Activated naive CD4-positive, alpha-beta T cell treated with anti-CD3 and anti-CD28 coated beads for 36 hours (primary cell): ENCODE measurements around the gene ZNF350. TPM values are rescaled to one million over a fixed set of nuclear protein-coding genes. Genes with fewer than 3 reads are reported as not detected.
"Not testable (repeated sequence)": the region's sequence is repeated elsewhere in the genome, so short reads cannot be mapped to it uniquely, and the experiment has no call there.

Experiments
- CTCF ChIA-PET: fragments of 350-600 bp; sonication (Branson Sonifier 250); formaldehyde crosslinking; loops from one replicate; lab custom pipeline; 2021; ENCODE audit warnings: antibody characterized with exemption; lab: Charles Lee
- DNase-seq: peaks from one replicate; pipeline ENCODE4 v3.0.0-alpha.2; 2020
- H3K27ac Mint-ChIP-seq: one replicate; pipeline ENCODE4 v1.8.0; 2021; ENCODE audit warnings: mild to moderate bottlenecking, mixed read lengths
- H3K27me3 Mint-ChIP-seq: one replicate; pipeline ENCODE4 v1.8.0; 2021; ENCODE audit warnings: low read depth, mixed read lengths
- H3K36me3 Mint-ChIP-seq: one replicate; pipeline ENCODE4 v1.8.0; 2021; ENCODE audit warnings: low read depth, mixed read lengths
- H3K4me1 Mint-ChIP-seq: one replicate; pipeline ENCODE4 v1.8.0; 2021; ENCODE audit warnings: low read depth, mixed read lengths
- H3K4me3 Mint-ChIP-seq: one replicate; pipeline ENCODE4 v1.8.0; 2021; ENCODE audit warnings: mild to moderate bottlenecking, moderate library complexity, mixed read lengths
- H3K9me3 Mint-ChIP-seq: one replicate; pipeline ENCODE4 v1.8.0; 2021; ENCODE audit warnings: mixed read lengths
- intact Hi-C: fragments of 100-400 bp; cut with micrococcal nuclease; formaldehyde crosslinking; loops from one replicate; pipeline ENCODE4 v1.15.1; 2023
- total RNA-seq, 2 experiments: library from RNA; stranded (reverse); gene quantifications; one replicate each; pipeline ENCODE4 v1.2.3, GENCODE V29; 2021

ZNF350 gene
- total RNA-seq, 2 experiments from 2014 or later = 6.6 to 6.7 TPM

DNA sequence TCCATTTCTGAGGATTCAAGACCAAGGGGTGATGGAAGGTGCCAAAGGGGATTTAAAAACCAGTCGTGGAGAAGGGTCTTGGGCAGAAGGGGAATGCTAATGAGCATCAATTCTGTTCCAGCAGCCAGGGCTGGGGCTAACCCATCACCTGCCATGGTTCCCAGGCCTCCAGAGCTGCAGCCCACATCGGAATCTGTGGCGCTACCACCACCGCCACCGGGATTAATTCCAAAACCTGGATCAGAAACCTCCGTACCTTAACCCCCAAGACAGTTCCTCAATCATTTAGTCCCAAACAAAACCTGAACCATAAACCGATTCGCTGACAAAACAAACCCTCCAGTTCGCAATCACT is 20.8 kb upstream of the ZNF350 start:
- CTCF ChIA-PET = no interaction called here
- DNase-seq = no peak
- intact Hi-C loops = no loop called here
- Mint-ChIP-seq H3K27ac (peak overlapping the region; percentile 97), H3K9me3 (peaks cover 29% of the 10 kb centered on the region), H3K4me3 (peak overlapping the region; percentile 88), H3K36me3 (peaks cover 50% of the 10 kb centered on the region), H3K27me3 (no peaks in the 10 kb centered on the region), H3K4me1 (peaks cover 12% of the 10 kb centered on the region)

- intact Hi-C loops = no loop called here
- no peak overlapping the region for H3K4me3 Mint-ChIP-seq
- CTCF ChIA-PET = no interaction called here
- peaks cover 74% of the 10 kb centered on the region for H3K36me3 Mint-ChIP-seq
- H3K27ac Mint-ChIP-seq = peak overlapping the region; percentile 5
- no peaks in the 10 kb centered on the region for H3K4me1 Mint-ChIP-seq
- DNase-seq = no peak
- no peaks in the 10 kb centered on the region for H3K27me3 Mint-ChIP-seq
- peaks cover 64% of the 10 kb centered on the region for H3K9me3 Mint-ChIP-seq
Observed at GRCh38 chr19:51994048-51994644, 7.5 kb upstream of the ZNF350 start.

DNA sequence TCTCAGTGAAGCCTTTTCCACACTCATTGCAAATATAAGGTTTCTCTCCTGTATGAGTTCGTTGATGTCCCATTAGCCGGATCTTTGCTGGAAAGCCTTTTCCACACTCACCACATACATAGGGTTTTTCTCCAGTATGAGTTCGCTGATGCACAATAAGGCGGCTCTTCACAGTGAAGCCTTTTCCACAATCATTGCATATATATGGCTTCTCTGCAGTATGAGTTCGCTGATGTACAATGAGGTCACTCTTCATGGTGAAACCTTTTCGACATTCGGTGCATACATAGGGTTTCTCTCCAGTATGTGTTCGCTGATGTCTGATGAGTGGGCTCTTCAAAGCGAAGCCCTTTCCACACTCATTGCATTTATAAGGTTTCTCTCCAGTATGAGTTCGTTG is 6.8 kb upstream of the ZNF350 start:
- Mint-ChIP-seq H3K36me3 (peaks cover 72% of the 10 kb centered on the region), H3K4me3 (no peak overlapping the region), H3K27me3 (no peaks in the 10 kb centered on the region), H3K9me3 (peaks cover 69% of the 10 kb centered on the region), H3K4me1 (no peaks in the 10 kb centered on the region), H3K27ac (peak overlapping the region; percentile 5)
- CTCF ChIA-PET = no interaction called here
- intact Hi-C loops = no loop called here
- DNase-seq = no peak

DNA sequence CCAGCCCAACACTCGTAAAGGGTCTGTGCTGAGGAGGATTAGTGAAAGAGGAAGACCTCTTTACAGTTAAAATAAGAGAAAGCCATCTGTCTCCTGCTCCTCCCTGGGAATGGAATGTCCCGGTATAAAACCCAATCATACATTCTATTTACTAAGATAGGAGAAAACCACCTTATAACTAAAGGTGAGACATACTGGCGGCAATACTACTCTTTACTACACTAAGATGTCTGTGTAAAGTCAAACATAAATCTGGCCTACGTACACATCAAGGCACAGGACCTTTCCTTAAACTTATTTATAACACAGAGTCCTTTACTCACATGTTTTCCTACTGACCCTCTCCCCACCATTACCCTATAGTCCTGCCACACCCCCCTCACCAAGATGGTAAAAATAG is 3.3 kb downstream of the ZNF350 start:
- Mint-ChIP-seq H3K27ac (no peak overlapping the region), H3K9me3 (peaks cover 50% of the 10 kb centered on the region), H3K4me1 (peaks cover 9% of the 10 kb centered on the region), H3K36me3 (peaks cover 62% of the 10 kb centered on the region), H3K4me3 (no peak overlapping the region), H3K27me3 (no peaks in the 10 kb centered on the region)
- CTCF ChIA-PET = no interaction called here
- DNase-seq = no peak
- intact Hi-C loops = no loop called here

GRCh38 chr19:51980926-51981325 is 5.7 kb downstream of the ZNF350 start:
- H3K4me3 Mint-ChIP-seq, H3K27ac Mint-ChIP-seq, DNase-seq, intact Hi-C loops, CTCF ChIA-PET, H3K4me1 Mint-ChIP-seq, H3K27me3 Mint-ChIP-seq: not testable (repeated sequence)
- Mint-ChIP-seq H3K36me3 (peaks cover 72% of the 10 kb centered on the region), H3K9me3 (peaks cover 65% of the 10 kb centered on the region)

GRCh38 chr19:51980116-51980736 is 6.4 kb downstream of the ZNF350 start:
- H3K4me3 Mint-ChIP-seq = no peak overlapping the region
- H3K9me3 Mint-ChIP-seq = peaks cover 65% of the 10 kb centered on the region
- intact Hi-C loops = no loop called here
- H3K4me1 Mint-ChIP-seq = peaks cover 2% of the 10 kb centered on the region
- peaks cover 71% of the 10 kb centered on the region for H3K36me3 Mint-ChIP-seq
- CTCF ChIA-PET = no interaction called here
- no peaks in the 10 kb centered on the region for H3K27me3 Mint-ChIP-seq
- no peak for DNase-seq
- no peak overlapping the region for H3K27ac Mint-ChIP-seq

DNA sequence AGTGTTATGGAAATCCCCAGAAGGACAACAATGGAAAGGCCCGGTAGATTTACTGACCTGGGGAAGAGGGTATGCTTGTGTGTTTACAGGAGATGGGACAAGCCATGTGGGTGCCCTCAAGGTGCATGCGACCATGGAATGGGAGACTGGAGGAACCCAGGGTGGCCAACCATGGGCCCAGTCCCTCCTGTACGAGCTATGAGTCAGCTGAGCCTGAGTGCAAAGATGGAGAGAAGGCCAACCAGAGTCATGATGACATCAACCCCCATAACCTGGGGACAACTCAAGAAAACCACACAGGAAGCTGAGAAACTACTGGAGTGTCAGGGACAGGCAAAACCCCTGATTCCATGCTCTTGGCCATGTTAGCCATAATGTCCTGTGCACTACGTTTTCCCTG is 7.8 kb downstream of the ZNF350 start:
- intact Hi-C loops = no loop called here
- no peaks in the 10 kb centered on the region for H3K27me3 Mint-ChIP-seq
- H3K4me1 Mint-ChIP-seq = no peaks in the 10 kb centered on the region
- H3K27ac Mint-ChIP-seq = no peak overlapping the region
- CTCF ChIA-PET = no interaction called here
- H3K4me3 Mint-ChIP-seq = no peak overlapping the region
- peaks cover 73% of the 10 kb centered on the region for H3K9me3 Mint-ChIP-seq
- DNase-seq = no peak
- H3K36me3 Mint-ChIP-seq = peaks cover 83% of the 10 kb centered on the region

DNA sequence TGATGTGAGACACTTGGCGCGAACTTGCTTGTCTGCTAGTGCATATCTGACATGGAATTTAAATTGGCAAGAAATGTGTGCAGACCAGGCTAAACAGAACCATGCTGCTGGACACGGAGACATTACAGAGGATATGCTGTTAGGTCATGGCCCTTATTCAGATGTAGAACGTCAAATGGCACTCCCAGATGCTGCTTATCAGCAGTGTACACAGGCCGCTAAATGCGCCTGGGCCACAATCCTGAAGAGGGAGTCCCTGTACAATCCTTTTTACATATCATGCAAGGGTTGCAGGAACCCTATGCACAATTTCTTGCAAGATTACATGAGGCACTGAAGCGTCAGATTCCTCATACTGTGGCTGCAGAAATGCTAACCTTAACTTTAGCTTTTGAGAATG is 9.3 kb downstream of the ZNF350 start:
- DNase-seq = no peak
- no peak overlapping the region for H3K27ac Mint-ChIP-seq
- H3K4me1 Mint-ChIP-seq = no peaks in the 10 kb centered on the region
- peaks cover 83% of the 10 kb centered on the region for H3K36me3 Mint-ChIP-seq
- no peaks in the 10 kb centered on the region for H3K27me3 Mint-ChIP-seq
- intact Hi-C loops = no loop called here
- peaks cover 67% of the 10 kb centered on the region for H3K9me3 Mint-ChIP-seq
- CTCF ChIA-PET = no interaction called here
- H3K4me3 Mint-ChIP-seq = no peak overlapping the region

DNA sequence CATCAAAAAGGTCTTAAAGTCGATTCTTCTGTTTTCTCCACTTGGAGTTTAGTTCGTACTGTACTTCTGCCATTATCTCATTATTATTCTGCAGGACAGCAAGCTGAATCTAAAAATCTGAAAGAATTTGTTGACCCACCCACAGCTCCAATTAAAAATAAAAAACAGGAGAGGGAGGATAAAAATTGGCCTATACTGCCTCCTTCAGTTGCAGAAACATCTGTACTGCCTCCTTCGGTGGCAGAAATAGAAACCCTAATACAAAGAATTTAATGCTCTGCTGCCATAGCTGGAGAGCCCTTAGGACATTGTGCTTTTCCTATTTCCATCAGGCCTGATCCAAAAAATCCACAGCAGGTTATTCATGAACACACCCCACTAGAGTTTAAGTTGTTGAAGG is 9.8 kb downstream of the ZNF350 start:
- Mint-ChIP-seq H3K27me3 (no peaks in the 10 kb centered on the region), H3K4me3 (no peak overlapping the region), H3K27ac (no peak overlapping the region), H3K36me3 (peaks cover 85% of the 10 kb centered on the region), H3K9me3 (peaks cover 66% of the 10 kb centered on the region), H3K4me1 (no peaks in the 10 kb centered on the region)
- intact Hi-C loops = no loop called here
- no peak for DNase-seq
- CTCF ChIA-PET = no interaction called here

DNA sequence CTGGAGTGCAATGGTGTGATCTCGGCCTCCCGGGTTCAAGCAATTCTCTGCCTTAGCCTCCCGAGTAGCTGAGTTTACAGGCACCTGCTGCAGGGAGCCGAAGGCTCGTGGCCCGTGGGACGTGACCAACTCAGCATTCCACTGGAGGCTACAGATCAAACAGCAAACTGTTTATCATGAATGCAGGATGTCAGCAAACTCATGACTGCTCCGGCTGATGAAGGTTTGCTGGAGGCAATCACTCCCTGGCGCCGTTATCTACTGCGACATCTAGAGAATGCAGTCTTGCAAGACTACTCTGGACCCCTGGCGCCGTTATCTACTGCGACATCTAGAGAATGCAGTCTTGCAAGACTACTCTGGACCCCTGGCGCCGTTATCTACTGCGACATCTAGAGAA is 10.9 kb downstream of the ZNF350 start:
- Mint-ChIP-seq H3K36me3 (peaks cover 86% of the 10 kb centered on the region), H3K9me3 (peaks cover 70% of the 10 kb centered on the region)
- H3K4me3 Mint-ChIP-seq, H3K27ac Mint-ChIP-seq, DNase-seq, H3K4me1 Mint-ChIP-seq, intact Hi-C loops, H3K27me3 Mint-ChIP-seq, CTCF ChIA-PET: not testable (repeated sequence)

GRCh38 chr19:51971624-51972023 is 15.0 kb downstream of the ZNF350 start:
- intact Hi-C loops = no loop called here
- DNase-seq = peak; percentile 23
- peaks cover 57% of the 10 kb centered on the region for H3K9me3 Mint-ChIP-seq
- H3K36me3 Mint-ChIP-seq = peaks cover 78% of the 10 kb centered on the region
- no peaks in the 10 kb centered on the region for H3K27me3 Mint-ChIP-seq
- H3K27ac Mint-ChIP-seq = no peak overlapping the region
- H3K4me3 Mint-ChIP-seq = no peak overlapping the region
- no peaks in the 10 kb centered on the region for H3K4me1 Mint-ChIP-seq
- CTCF ChIA-PET = no interaction called here

DNA sequence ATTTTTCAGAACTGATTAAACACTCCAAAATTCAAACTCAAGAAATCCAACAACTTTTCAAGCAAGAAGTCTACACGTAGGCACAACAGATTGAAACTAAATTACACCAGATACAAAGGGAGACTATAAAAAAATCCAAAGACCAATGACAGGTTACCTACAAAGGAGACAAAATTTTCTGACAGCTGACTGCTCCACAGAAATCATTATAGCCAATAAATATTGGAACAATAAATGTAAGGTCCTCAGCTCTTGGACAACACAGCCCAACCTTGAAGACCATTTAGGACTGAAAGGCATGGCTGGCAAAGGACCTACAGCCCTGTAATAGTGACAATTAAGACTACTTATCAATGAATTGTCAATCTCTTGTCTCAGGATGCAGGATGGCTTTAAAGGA is 15.9 kb downstream of the ZNF350 start:
- H3K27ac Mint-ChIP-seq = no peak overlapping the region
- H3K27me3 Mint-ChIP-seq = no peaks in the 10 kb centered on the region
- DNase-seq = no peak
- H3K4me3 Mint-ChIP-seq = no peak overlapping the region
- intact Hi-C loops = no loop called here
- H3K4me1 Mint-ChIP-seq = no peaks in the 10 kb centered on the region
- H3K9me3 Mint-ChIP-seq = peaks cover 54% of the 10 kb centered on the region
- H3K36me3 Mint-ChIP-seq = peaks cover 81% of the 10 kb centered on the region
- CTCF ChIA-PET = no interaction called here

DNA sequence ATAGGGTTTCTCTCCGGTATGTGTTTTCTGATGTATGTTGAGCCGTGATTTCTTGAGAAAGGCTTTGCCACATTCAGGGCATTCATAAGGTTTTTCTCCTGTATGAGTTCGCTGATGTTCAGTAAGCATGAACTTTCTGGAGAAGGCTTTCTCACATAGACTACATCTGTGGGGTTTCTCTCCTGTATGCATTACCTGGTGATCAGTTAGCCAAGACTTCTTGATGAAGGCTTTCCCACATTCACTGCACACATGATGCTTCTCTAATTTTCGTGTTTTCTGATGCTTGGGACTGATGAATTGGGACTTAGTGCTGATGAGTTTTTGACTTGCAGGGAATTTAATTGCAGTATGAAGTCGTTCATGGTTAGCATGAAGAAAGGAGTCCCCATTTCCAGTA is 21.1 kb downstream of the ZNF350 start:
- H3K9me3 Mint-ChIP-seq = peaks cover 60% of the 10 kb centered on the region
- no peak overlapping the region for H3K4me3 Mint-ChIP-seq

More for the DNA sequence above, 21.1 kb downstream of the ZNF350 start:
- Mint-ChIP-seq H3K36me3 (peaks cover 77% of the 10 kb centered on the region), H3K27me3 (no peaks in the 10 kb centered on the region), H3K4me1 (no peaks in the 10 kb centered on the region), H3K27ac (no peak overlapping the region)
- intact Hi-C loops = no loop called here
- CTCF ChIA-PET = no interaction called here
- no peak for DNase-seq
